SU-DHL-6 (cell line): ENCODE data around the gene CNBD2.

ENCODE experiments used
- H2AFZ ChIP-seq: fragments of 200-600 bp; sonication (generic); 2 replicates; pipeline ENCODE4 v1.6.1; 2014; ENCODE audit warnings: low read depth, mild to moderate bottlenecking, moderate library complexity, mixed read lengths, antibody characterized with exemption, low read length; ENCODE audit not compliant: severe bottlenecking
- H3F3A ChIP-seq: fragments of 200-600 bp; shearing (Covaris generic); 2 replicates; pipeline ENCODE4 v1.6.0; 2016; ENCODE audit warnings: antibody characterized with exemption, mild to moderate bottlenecking; ENCODE audit not compliant: insufficient read depth
- H3K27ac ChIP-seq: fragments of 200-600 bp; sonication (generic); 2 replicates; pipeline ENCODE4 v1.5.1; 2016; ENCODE audit warnings: low read depth, mild to moderate bottlenecking, low read length, moderate library complexity, mixed read lengths
- H3K27me3 ChIP-seq: fragments of 200-600 bp; sonication (generic), shearing (Covaris generic); 2 replicates; pipeline ENCODE4 v1.6.0; 2014; ENCODE audit warnings: mild to moderate bottlenecking, low read length
- H3K36me3 ChIP-seq: fragments of 200-600 bp; sonication (generic); 2 replicates; pipeline ENCODE4 v1.6.1; 2014; ENCODE audit warnings: mild to moderate bottlenecking, low read length, mixed read lengths
- H3K4me2 ChIP-seq: fragments of 300-600, 200-600 bp; shearing (Covaris generic), sonication (generic); 2 replicates; pipeline ENCODE4 v1.6.0; 2014; ENCODE audit warnings: low read length, low read depth, mild to moderate bottlenecking; ENCODE audit not compliant: poor library complexity, severe bottlenecking
- H3K4me3 ChIP-seq: fragments of 200-600 bp; sonication (generic); 2 replicates; pipeline ENCODE4 v1.5.1; 2014; ENCODE audit warnings: antibody characterized with exemption, low read length, mild to moderate bottlenecking, mixed read lengths; ENCODE audit not compliant: insufficient read depth, poor library complexity, severe bottlenecking
- H3K79me2 ChIP-seq: fragments of 200-600 bp; sonication (generic); 2 replicates; pipeline ENCODE4 v1.6.1; 2014; ENCODE audit warnings: mild to moderate bottlenecking, low read length, moderate library complexity; ENCODE audit not compliant: insufficient read depth
- H3K9ac ChIP-seq: fragments of 200-600 bp; sonication (generic); 2 replicates; pipeline ENCODE4 v1.7.0; 2014; ENCODE audit warnings: mild to moderate bottlenecking, low read length
- H3K9me2 ChIP-seq: fragments of 200-600 bp; sonication (generic); replicated peaks from 2 replicates; pipeline ENCODE4 v1.6.1; 2014; ENCODE audit warnings: low read length; ENCODE audit not compliant: insufficient read depth
- H3K9me3 ChIP-seq: fragments of 200-600 bp; sonication (generic); 2 replicates; pipeline ENCODE4 v1.6.1; 2014; ENCODE audit warnings: low read length, mixed read lengths; ENCODE audit not compliant: insufficient read depth
- H4K20me1 ChIP-seq: fragments of 200-600 bp; sonication (generic); 2 replicates; pipeline ENCODE4 v1.6.1; 2014; ENCODE audit warnings: low read depth, mild to moderate bottlenecking, antibody characterized with exemption, low read length, moderate library complexity, mixed read lengths
- EZH2phosphoT487 ChIP-seq: fragments of 200-600 bp; sonication (generic), shearing (Covaris generic); conservative IDR thresholded peaks from 2 replicates; pipeline ENCODE4 v1.6.1; 2018; ENCODE audit warnings: mild to moderate bottlenecking, antibody characterized with exemption, low read length, moderate library complexity, mixed read lengths
- TF ChIP-seq, protein P1 (sequence below): fragments of 200-600 bp; sonication (generic); IDR thresholded peaks from one replicate; pipeline ENCODE4 v1.5.1; 2017; ENCODE audit warnings: antibody characterized with exemption, mild to moderate bottlenecking, low read length, moderate library complexity; ENCODE audit not compliant: insufficient read depth, poor library complexity, severe bottlenecking

CNBD2 gene

DNA sequence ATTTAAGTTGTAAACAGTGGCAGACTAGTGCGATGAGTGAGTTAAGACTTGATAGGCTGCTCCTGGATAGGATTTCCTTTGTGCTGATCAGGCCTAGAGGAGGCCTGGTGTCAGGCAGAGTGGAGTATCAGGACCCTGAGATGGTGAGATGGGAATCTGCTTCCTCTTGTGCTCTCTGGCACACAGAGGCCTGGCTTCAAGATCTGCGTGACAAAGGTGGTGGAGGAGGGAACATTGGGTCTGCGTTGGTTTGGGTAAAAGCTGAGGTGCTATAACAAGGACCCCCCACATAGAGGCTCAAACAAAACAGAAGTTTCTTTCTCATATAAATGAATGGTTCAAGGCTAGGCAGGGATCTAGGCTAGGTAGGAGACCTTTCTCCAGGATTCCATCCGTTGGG, 34.3 kb upstream of the CNBD2 start:
- no peak overlapping the region for H3K27ac ChIP-seq
- H2AFZ ChIP-seq: no peak overlapping the region
- H3K9ac ChIP-seq: no peak overlapping the region
- TF ChIP-seq EZH2phosphoT487: no peak
- TF ChIP-seq, protein P1, sequence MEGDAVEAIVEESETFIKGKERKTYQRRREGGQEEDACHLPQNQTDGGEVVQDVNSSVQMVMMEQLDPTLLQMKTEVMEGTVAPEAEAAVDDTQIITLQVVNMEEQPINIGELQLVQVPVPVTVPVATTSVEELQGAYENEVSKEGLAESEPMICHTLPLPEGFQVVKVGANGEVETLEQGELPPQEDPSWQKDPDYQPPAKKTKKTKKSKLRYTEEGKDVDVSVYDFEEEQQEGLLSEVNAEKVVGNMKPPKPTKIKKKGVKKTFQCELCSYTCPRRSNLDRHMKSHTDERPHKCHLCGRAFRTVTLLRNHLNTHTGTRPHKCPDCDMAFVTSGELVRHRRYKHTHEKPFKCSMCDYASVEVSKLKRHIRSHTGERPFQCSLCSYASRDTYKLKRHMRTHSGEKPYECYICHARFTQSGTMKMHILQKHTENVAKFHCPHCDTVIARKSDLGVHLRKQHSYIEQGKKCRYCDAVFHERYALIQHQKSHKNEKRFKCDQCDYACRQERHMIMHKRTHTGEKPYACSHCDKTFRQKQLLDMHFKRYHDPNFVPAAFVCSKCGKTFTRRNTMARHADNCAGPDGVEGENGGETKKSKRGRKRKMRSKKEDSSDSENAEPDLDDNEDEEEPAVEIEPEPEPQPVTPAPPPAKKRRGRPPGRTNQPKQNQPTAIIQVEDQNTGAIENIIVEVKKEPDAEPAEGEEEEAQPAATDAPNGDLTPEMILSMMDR: no peak
- H3K4me2 ChIP-seq: no peak overlapping the region
- H3F3A ChIP-seq: no peaks in the 10 kb centered on the region
- H3K36me3 ChIP-seq: 0 out of 2 replicates have a peak, but pooled peaks cover 2% of the 10 kb centered on the region
- no peaks in the 10 kb centered on the region for H3K79me2 ChIP-seq
- no peak overlapping the region for H3K4me3 ChIP-seq
- H4K20me1 ChIP-seq: no peaks in the 10 kb centered on the region
- no peaks in the 10 kb centered on the region for H3K9me3 ChIP-seq
- H3K9me2 ChIP-seq: no peaks in the 10 kb centered on the region
- no peaks in the 10 kb centered on the region for H3K27me3 ChIP-seq

DNA sequence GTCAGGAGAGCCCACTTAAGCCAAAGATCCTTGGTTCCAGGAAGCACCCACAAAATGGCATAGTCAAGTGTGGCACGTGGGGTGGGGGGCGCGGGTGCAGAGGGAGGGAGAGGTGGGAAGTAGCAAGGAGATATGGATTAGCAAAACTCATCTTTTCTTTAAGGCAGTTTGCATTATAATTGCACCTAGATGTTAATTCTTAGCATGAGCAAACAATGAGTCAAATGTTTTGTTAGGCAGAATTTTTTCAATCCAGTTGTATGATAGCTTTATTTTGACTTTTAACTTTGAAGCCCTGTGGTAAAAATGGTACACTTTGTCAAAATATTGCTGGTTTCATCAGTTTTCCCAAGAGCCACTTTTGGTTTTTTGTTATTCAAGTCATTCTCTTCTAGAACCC, 29.1 kb upstream of the CNBD2 start:
- H3K9me3 ChIP-seq: no peaks in the 10 kb centered on the region
- H3K4me2 ChIP-seq: no peak overlapping the region
- H4K20me1 ChIP-seq: no peaks in the 10 kb centered on the region
- no peak overlapping the region for H3K9ac ChIP-seq
- no peak overlapping the region for H2AFZ ChIP-seq
- H3K27ac ChIP-seq: no peak overlapping the region
- no peak overlapping the region for H3K4me3 ChIP-seq
- TF ChIP-seq EZH2phosphoT487: no peak
- TF ChIP-seq, protein P1: no peak
- 0 out of 2 replicates have a peak, but pooled peaks cover 2% of the 10 kb centered on the region for H3K36me3 ChIP-seq
- no peaks in the 10 kb centered on the region for H3K79me2 ChIP-seq
- no peaks in the 10 kb centered on the region for H3F3A ChIP-seq
- no peaks in the 10 kb centered on the region for H3K9me2 ChIP-seq
- H3K27me3 ChIP-seq: no peaks in the 10 kb centered on the region

DNA sequence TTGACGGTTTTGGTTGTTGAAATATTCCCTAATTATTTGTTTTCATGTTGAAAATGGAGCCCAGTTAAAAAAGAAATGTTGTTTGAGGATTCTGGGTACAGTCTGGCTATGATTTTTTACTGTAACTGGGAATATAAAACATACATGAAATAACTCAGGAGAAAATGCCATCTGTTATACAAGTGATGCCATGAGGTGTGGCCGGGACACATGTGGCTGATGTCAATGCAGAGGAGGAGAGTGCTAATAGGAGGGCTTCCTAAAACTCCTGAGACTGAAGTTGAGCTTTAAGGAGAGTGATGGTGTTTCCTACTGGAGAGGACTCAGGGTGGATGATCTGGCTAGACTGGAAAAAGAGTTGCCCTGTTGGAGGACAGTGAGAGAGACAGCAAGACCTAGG, 26.8 kb upstream of the CNBD2 start:
- no peaks in the 10 kb centered on the region for H3K79me2 ChIP-seq

More for the DNA sequence above, 26.8 kb upstream of the CNBD2 start:
- H3K27ac ChIP-seq: no peak overlapping the region
- no peaks in the 10 kb centered on the region for H3K9me3 ChIP-seq
- no peak overlapping the region for H2AFZ ChIP-seq
- no peaks in the 10 kb centered on the region for H3F3A ChIP-seq
- H3K36me3 ChIP-seq: 0 out of 2 replicates have a peak, but pooled peaks cover 1% of the 10 kb centered on the region
- TF ChIP-seq, protein P1: no peak
- no peak for TF ChIP-seq EZH2phosphoT487
- no peaks in the 10 kb centered on the region for H3K27me3 ChIP-seq
- H3K4me3 ChIP-seq: no peak overlapping the region
- no peaks in the 10 kb centered on the region for H4K20me1 ChIP-seq
- H3K4me2 ChIP-seq: no peak overlapping the region
- H3K9me2 ChIP-seq: no peaks in the 10 kb centered on the region
- H3K9ac ChIP-seq: no peak overlapping the region
